ENCODE results near the gene TNC. TPM values are rescaled to one million over a fixed set of nuclear protein-coding genes. Genes with fewer than 3 reads are reported as not detected.

The TNC gene
- total and polyA plus RNA-seq, 8 donors = 3.5 to 265 (median 80.1) TPM

DNA sequence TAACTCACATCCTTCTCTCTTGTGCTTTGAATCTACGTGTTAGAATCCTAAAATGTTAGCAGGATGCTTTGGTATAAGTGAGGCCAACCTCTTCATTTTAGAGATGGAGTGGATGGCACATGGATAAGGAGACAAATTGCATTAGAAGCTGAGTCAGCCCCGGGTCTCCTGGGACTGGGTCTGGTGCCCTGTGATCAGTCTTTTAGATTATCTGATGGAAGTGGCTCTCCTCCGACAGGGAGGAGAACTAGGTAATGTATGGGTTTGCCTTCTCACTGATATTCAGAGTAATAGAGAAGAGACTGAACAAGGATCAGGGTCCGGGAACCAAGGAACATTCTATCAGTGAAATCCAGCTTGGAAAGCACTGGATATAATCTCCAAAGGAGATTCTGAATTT, 112.6 kb downstream of the TNC start:
- Histone ChIP-seq H3K9me3 (no peaks in the 10 kb centered on the region), H3K36me3 (no peaks in the 10 kb centered on the region), H3K4me1 (peaks cover 0 to 4% (median 1%) of the 10 kb centered on the region in 4 donors), H3K4me3 (no peak overlapping the region), H3K27me3 (no peaks in the 10 kb centered on the region), H3K27ac (no peak overlapping the region)
- intact Hi-C loops (cut with DNase I; ENCODE audit: low total_unique reads) = loop anchor here (10.0 kb wide), 1 partner anchor 91 kb away; no protein-coding TSS in a partner anchor
- DNase-seq = no peak
- WGBS, 5 donors = 85 to 90% (median 87%) methylated on average over 4 of the region's 4 CpGs
- TF ChIP-seq POLR2A (IDR thresholded peaks at IDR 0.05) (no peak), CTCF (IDR thresholded peaks at IDR 0.05) (no peak), POLR2AphosphoS5 (IDR thresholded peaks at IDR 0.05) (no peak), EP300 (IDR thresholded peaks at IDR 0.05) (no peak)

DNA sequence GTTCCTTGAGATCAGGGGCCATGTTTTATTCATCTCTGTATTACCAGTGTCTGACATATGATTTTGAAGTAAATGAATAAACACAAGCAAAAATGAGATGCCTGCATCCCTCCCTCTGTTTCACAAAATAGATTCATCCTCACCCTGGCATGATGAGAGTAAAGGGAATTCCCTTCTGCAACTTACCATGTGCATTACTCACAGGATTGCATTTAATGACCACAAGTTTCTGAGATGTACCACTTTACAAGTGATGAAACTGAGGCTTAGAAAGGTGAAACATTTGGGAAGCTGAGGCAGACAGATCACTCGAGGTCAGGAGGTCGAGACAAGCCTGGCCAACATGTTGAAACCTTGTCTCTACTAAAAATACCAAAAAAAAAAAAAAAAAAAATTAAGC, 113.4 kb downstream of the TNC start:
- 68 to 73% (median 72%) methylated on average over 2 of the region's 2 CpGs for WGBS, 5 donors

GRCh38 chr9:115002371-115003120, 115.4 kb downstream of the TNC start:
- Histone ChIP-seq H3K9me3 (no peaks in the 10 kb centered on the region), H3K4me1 (peaks cover 0 to 11% (median 2%) of the 10 kb centered on the region in 4 donors), H3K4me3 (no peak overlapping the region), H3K27me3 (no peaks in the 10 kb centered on the region), H3K27ac (no peak overlapping the region), H3K36me3 (no peaks in the 10 kb centered on the region)
- no peak for DNase-seq
- 57 to 81% (median 72%) methylated on average over 8 of the region's 8 CpGs for WGBS, 5 donors
- TF ChIP-seq CTCF (IDR thresholded peaks at IDR 0.05) (no peak), POLR2AphosphoS5 (IDR thresholded peaks at IDR 0.05) (no peak), EP300 (IDR thresholded peaks at IDR 0.05) (no peak), POLR2A (IDR thresholded peaks at IDR 0.05) (no peak)
- intact Hi-C loops (cut with DNase I; ENCODE audit: low total_unique reads) = loop anchor here (10.0 kb wide), 1 partner anchor 88 kb away; no protein-coding TSS in a partner anchor

More for the DNA sequence above, 113.4 kb downstream of the TNC start:
- DNase-seq = no peak
- Histone ChIP-seq H3K27ac (no peak overlapping the region), H3K4me3 (no peak overlapping the region), H3K4me1 (peaks cover 0 to 11% (median 2%) of the 10 kb centered on the region in 4 donors), H3K9me3 (no peaks in the 10 kb centered on the region), H3K27me3 (no peaks in the 10 kb centered on the region), H3K36me3 (no peaks in the 10 kb centered on the region)
- intact Hi-C loops (cut with DNase I; ENCODE audit: low total_unique reads) = loop anchor here (10.0 kb wide), 1 partner anchor 90 kb away; no protein-coding TSS in a partner anchor
- TF ChIP-seq POLR2AphosphoS5 (IDR thresholded peaks at IDR 0.05) (no peak), CTCF (IDR thresholded peaks at IDR 0.05) (no peak), POLR2A (IDR thresholded peaks at IDR 0.05) (no peak), EP300 (IDR thresholded peaks at IDR 0.05) (no peak)

DNA sequence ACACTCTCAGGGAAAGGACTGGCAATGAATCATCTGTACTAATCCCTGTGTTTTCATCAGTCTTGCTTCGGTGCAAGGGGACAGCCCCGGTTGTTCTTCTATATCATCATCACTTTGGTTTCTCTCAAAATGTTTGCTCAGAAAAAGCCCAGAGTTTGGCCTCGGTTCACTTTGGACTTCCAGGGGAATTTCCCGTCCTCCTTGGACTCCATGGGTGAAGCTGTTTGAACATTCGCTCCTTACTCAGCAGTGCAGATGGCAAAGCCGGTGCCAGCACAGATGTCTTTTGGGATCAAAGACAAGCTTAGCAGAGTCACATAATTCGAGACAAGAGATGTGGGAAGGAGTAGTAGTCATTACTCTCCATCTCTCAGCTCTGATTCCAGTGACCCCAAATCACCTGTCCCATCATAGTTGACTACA, 117.7 kb downstream of the TNC start:
- Histone ChIP-seq H3K4me1 (peaks cover 0 to 16% (median 8%) of the 10 kb centered on the region in 4 donors), H3K27ac (no peak overlapping the region), H3K36me3 (no peaks in the 10 kb centered on the region), H3K9me3 (no peaks in the 10 kb centered on the region), H3K4me3 (no peak overlapping the region), H3K27me3 (no peaks in the 10 kb centered on the region)
- WGBS, 5 donors = 52 to 70% (median 56%) methylated on average over 7 of the region's 7 CpGs
- TF ChIP-seq CTCF (IDR thresholded peaks at IDR 0.05) (no peak), EP300 (IDR thresholded peaks at IDR 0.05) (no peak), POLR2AphosphoS5 (IDR thresholded peaks at IDR 0.05) (peak in 1 of 3 donors; percentile 16), POLR2A (IDR thresholded peaks at IDR 0.05) (no peak)
- intact Hi-C loops (cut with DNase I; ENCODE audit: low total_unique reads) = loop anchor here (10.0 kb wide), 1 partner anchor 85 kb away; no protein-coding TSS in a partner anchor
- no peak for DNase-seq

Measured in stomach (tissue), 9 donors.